Peyer's patch (tissue), 4 donors: ENCODE data around the gene CD37.
"Not testable (repeated sequence)": the region's sequence is repeated elsewhere in the genome, so short reads cannot be mapped to it uniquely, and the experiment has no call there.

Experiments used
- CTCF ChIP-seq, 6 experiments: fragments of 450-650 bp in 4 of 6; fragments of 200-600 bp in 2 of 6; sonication (generic) in 1 of 6; IDR thresholded peaks; one replicate each; pipeline ENCODE4 v1.5.1; 2017 to 2019; ENCODE audit warnings: antibody characterized with exemption in 6 of 6, mild to moderate bottlenecking in 3 of 6, moderate library complexity in 1 of 6
- POLR2A ChIP-seq, 2 donors: fragments of 450-650 bp; IDR thresholded peaks; one replicate each; pipeline ENCODE4 v1.5.1; 2017; ENCODE audit warnings: antibody characterized with exemption in 2 of 2, mild to moderate bottlenecking in 2 of 2, moderate library complexity in 2 of 2

- not testable (repeated sequence) for TF ChIP-seq CTCF, POLR2A (IDR thresholded peaks at IDR 0.05)
These were observed 9.4 kb upstream of the CD37 start for GRCh38 chr19:49325756-49326155.
